ENCODE results near the gene PROM1.

DNA sequence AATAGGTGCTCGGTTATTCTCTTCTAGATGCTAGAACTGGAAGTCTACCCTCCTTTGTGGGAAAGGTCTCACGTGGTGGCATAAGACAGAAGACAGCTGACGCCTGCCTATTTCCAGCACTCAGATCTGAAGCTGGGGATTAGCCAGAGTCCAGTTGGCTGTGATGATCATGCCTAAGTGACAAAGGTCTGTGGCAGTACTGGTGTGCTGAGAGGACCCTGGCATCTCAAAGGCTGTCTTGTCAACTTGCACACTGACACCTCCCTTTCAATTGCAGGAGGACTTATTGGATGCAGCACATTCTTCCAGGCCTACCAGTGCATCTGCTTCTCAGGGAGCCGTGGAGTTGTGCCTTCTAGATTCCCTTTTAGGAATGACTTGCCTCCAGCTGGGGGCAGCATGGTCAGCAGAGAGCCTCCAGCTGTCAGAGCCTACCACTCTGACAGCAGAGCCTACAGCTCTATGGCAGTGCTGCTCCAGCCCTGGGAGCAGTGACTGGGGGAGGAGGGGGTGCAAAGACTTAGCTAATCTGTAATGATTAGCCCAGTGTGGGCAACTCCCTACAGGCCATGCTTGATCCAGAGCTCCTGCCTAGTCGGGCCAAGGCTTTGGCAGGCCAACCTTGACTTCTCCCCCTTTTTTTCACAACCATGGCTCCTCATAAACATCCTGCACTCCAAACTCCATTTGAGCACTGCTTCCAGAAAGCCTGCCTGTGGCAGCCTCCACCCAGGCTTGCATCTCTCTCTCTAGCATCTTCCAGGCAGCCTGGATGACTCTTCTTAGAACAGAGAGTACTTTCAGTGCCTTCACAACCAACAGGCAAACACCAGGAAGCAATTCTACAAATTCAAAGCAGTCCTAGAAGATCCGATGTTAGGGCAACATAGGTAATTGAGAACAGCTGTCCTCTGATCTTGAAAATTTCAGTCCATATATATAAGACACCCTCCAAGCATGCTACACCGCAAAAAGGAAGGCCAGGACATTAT lies 107.1 kb downstream of the PROM1 start:
- TF ChIP-seq, protein P1, sequence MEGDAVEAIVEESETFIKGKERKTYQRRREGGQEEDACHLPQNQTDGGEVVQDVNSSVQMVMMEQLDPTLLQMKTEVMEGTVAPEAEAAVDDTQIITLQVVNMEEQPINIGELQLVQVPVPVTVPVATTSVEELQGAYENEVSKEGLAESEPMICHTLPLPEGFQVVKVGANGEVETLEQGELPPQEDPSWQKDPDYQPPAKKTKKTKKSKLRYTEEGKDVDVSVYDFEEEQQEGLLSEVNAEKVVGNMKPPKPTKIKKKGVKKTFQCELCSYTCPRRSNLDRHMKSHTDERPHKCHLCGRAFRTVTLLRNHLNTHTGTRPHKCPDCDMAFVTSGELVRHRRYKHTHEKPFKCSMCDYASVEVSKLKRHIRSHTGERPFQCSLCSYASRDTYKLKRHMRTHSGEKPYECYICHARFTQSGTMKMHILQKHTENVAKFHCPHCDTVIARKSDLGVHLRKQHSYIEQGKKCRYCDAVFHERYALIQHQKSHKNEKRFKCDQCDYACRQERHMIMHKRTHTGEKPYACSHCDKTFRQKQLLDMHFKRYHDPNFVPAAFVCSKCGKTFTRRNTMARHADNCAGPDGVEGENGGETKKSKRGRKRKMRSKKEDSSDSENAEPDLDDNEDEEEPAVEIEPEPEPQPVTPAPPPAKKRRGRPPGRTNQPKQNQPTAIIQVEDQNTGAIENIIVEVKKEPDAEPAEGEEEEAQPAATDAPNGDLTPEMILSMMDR (IDR thresholded peaks at IDR 0.05; ENCODE audit: insufficient read depth, low read length, poor library complexity, severe bottlenecking), result no peak
- no peak for TF ChIP-seq EZH2phosphoT487 (conservative IDR thresholded peaks at IDR 0.05; ENCODE audit: low read length)
